Measurements from ENCODE around the gene TMA7B.
"Not testable (repeated sequence)": the region's sequence is repeated elsewhere in the genome, so short reads cannot be mapped to it uniquely, and the experiment has no call there.

The TMA7B gene

DNA sequence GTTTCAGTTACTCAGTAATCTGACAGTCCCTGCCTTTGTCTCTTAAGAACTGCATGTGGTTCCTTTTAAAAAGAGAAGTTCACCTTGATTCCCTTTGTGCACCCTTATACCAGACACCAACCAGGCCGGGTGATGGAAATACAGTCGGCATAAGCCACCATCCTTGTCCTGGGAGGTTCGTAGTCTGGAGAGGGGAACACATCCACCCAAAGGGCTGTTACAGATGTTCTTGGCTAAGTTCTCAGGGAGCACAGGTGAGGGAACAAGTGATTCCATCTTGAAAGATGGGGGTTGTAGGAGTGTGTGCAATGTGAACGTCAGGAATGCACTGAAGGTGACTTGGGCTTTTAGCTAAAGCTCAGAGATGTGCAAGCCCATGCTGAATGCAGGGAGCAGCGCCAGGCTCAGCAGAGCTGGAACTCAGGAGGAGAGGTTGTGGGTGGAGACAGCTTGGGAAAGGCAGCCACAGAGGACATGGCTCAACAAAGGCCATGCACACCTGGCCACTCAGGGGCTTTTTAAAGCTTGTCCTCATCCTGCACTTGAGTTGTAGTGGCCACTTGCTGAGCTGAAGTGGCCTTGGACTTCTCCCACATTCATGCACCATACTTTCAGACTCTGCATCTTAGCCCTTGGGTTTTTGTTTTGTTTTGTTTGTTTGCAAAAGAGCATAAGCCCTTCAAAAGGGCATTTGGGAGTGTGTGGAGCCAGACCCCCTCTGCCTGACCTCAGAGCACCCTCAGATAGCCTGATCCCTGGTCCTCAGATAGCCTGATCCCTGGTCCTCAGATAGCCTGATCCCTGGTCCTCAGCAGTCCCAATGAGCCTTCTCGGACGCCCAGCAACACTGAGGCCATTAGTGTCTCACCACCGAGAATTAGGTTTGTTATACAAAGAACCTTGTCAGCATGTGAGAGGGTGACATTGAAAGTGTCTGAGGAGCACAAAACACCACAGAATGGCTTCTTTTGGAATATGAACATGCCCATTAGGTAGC is 12.7 kb upstream of the TMA7B start:
- no peak for TF ChIP-seq ZFX (IDR thresholded peaks at IDR 0.05)
- TF ChIP-seq, protein P1, sequence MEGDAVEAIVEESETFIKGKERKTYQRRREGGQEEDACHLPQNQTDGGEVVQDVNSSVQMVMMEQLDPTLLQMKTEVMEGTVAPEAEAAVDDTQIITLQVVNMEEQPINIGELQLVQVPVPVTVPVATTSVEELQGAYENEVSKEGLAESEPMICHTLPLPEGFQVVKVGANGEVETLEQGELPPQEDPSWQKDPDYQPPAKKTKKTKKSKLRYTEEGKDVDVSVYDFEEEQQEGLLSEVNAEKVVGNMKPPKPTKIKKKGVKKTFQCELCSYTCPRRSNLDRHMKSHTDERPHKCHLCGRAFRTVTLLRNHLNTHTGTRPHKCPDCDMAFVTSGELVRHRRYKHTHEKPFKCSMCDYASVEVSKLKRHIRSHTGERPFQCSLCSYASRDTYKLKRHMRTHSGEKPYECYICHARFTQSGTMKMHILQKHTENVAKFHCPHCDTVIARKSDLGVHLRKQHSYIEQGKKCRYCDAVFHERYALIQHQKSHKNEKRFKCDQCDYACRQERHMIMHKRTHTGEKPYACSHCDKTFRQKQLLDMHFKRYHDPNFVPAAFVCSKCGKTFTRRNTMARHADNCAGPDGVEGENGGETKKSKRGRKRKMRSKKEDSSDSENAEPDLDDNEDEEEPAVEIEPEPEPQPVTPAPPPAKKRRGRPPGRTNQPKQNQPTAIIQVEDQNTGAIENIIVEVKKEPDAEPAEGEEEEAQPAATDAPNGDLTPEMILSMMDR (conservative IDR thresholded peaks at IDR 0.05) = no peak
- no peak overlapping the region for H3K27ac ChIP-seq

DNA sequence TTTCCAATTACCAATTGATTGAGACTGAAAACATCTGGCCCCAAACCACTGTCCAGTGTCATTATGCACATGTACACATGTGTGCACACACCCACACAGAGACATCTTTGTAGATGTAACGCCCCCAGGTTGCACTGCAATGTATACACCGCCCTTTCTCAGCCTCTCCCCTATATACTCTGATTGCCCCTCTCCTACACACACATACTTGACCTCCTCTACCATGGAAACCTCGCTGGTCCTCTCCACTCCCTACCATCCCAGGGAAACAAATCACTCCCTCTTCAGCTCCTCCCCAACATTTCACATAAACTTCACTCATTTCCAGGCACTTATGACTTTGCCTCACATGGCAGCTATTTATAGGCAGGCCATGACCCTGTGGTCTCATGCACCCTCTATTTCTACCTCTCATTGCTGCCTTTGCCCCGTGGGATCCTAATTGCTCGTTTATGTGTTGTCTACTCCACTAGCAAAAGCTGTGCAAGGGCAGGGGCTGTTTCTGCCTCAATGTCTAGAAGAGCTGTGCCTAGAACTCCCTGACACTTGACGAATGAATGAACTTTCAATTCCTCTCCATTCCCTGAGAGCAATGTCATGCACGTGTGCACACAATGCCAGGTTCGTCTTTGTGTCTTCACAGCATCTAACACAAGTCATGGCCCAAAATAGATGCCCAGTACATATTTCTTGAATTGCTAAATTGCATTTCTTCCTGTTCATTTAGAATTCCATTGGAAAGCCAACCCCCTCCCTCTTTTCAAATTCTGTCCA is 10.0 kb upstream of the TMA7B start:
- no peak overlapping the region for H3K27ac ChIP-seq
- TF ChIP-seq, protein P1 (conservative IDR thresholded peaks at IDR 0.05) = no peak
- no peak for TF ChIP-seq ZFX (IDR thresholded peaks at IDR 0.05)

- H3K27ac ChIP-seq = not testable (repeated sequence)
Observed at GRCh38 chr22:39951603-39952293, 8.4 kb upstream of the TMA7B start.

DNA sequence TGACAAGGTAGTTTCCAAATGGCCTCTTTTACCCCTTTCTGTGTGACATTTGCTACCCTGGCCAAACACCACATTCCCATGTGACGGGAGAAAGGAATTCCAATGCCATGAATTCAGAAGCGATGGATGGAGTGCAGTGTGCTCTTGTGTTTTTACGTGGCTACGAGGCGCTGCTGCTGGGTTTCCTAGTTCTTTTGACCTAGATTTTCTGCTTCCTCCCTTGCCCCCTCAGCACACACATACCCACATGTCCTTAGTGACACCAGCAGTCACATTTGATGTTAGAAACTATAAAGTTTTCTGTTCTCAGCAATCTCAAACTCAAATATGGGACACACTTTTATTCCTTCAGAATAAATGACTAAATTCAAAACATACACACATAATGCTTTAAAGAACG is 7.8 kb upstream of the TMA7B start:
- H3K27ac ChIP-seq = no peak overlapping the region
- TF ChIP-seq, protein P1 (conservative IDR thresholded peaks at IDR 0.05) = no peak
- no peak for TF ChIP-seq ZFX (IDR thresholded peaks at IDR 0.05)

DNA sequence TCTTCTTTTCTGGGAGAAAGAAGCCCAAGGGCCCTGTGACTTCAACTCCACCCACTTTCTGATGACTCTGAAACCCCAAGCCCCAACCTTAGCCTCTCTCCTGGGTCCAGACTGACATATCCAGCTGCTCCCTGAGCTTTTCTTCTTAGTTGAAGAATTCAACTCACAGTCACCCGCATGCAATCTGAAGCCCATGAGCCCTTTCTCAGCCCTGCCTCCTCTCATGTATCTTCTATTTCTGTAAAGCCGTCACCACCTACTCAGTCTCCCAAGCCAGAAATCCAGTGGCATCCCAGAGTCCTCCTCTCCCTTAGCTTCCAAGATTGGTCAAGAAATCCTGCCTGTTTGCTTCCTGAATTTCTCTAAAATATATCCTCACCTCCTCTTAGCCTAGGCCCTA is 7.1 kb upstream of the TMA7B start:
- TF ChIP-seq, protein P1 (conservative IDR thresholded peaks at IDR 0.05) = no peak
- no peak overlapping the region for H3K27ac ChIP-seq

DNA sequence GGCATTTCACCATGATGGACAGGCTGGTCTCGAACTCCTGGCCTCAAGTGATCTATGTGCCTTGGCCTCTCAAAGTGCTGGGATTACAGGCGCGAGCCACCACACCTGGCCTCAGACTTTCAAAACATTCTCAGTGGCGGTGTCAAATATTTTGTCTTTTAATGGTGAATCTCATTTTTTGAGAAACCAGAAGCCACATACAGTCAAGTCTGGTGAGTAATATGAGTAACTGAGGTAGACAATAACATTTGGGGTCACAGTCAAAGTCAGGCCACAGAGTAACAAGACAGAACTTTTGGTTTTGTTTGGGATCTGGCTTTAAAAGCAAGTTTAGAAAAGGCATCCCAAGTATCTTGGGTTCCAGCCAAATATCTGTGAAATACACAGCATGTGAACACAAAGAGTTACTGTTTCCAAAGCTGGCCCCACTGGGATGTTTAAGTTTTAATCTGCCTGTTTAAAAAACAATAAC is 5.6 kb upstream of the TMA7B start:
- no peak for TF ChIP-seq ZFX (IDR thresholded peaks at IDR 0.05)
- TF ChIP-seq, protein P1 (conservative IDR thresholded peaks at IDR 0.05) = no peak
- H3K27ac ChIP-seq = no peak overlapping the region

DNA sequence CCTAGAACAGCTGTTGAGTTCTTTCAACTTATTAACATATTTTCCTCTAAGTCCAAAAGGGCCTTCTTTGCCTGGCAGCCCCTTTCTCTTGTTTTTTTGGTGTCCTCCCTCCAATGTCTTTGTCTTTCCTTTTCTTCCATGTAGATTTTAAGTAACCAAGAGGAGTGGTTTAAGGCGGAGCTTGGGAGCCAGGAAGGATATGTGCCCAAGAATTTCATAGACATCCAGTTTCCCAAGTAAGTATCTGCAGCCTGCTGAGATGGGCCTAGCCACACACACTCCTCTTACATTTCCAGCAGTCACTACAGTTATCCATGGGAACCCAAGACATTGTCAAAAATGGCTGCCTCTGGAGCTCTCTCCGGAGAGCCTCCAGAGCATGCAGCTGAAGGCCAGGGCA is 4.5 kb upstream of the TMA7B start:
- TF ChIP-seq, protein P1 (conservative IDR thresholded peaks at IDR 0.05) = no peak
- TF ChIP-seq ZFX (IDR thresholded peaks at IDR 0.05) = no peak
- no peak overlapping the region for H3K27ac ChIP-seq
